PFSK-1 (cell line): ENCODE results near the gene AUNIP.

ENCODE experiments used
- POLR2AphosphoS5 ChIP-seq: IDR thresholded peaks from 2 replicates; pipeline ENCODE4 v1.6.1; 2012; ENCODE audit warnings: low read depth, mild to moderate bottlenecking, control low read depth, low read length, moderate library complexity
- REST ChIP-seq, 2 experiments: IDR thresholded peaks; 2 replicates each; pipeline versions ENCODE4 v1.6.1 to v1.8.0; 2011 to 2012; ENCODE audit warnings: low read depth in 2 of 2, low read length in 2 of 2, control low read depth in 1 of 2, inconsistent platforms in 1 of 2, mild to moderate bottlenecking in 1 of 2, moderate library complexity in 1 of 2; ENCODE audit not compliant: insufficient read depth in 1 of 2

- TF ChIP-seq POLR2AphosphoS5 (no peak), REST (IDR thresholded peaks at IDR 0.05; ENCODE audit: insufficient read depth in 1 of 2, low read depth in 2 of 2, low read length in 2 of 2) (no peak)
Observed at GRCh38 chr1:25899792-25900191, 40.5 kb upstream of the AUNIP start.
